ENCODE measurements around the gene KDM2A. TPM values are rescaled to one million over a fixed set of nuclear protein-coding genes. Genes with fewer than 3 reads are reported as not detected.

Gene KDM2A
- total RNA-seq, 3 donors from 2014 or later (not counting 1 experiment from before 2014, with no cell fraction given) = 268 to 312 (median 283) TPM

DNA sequence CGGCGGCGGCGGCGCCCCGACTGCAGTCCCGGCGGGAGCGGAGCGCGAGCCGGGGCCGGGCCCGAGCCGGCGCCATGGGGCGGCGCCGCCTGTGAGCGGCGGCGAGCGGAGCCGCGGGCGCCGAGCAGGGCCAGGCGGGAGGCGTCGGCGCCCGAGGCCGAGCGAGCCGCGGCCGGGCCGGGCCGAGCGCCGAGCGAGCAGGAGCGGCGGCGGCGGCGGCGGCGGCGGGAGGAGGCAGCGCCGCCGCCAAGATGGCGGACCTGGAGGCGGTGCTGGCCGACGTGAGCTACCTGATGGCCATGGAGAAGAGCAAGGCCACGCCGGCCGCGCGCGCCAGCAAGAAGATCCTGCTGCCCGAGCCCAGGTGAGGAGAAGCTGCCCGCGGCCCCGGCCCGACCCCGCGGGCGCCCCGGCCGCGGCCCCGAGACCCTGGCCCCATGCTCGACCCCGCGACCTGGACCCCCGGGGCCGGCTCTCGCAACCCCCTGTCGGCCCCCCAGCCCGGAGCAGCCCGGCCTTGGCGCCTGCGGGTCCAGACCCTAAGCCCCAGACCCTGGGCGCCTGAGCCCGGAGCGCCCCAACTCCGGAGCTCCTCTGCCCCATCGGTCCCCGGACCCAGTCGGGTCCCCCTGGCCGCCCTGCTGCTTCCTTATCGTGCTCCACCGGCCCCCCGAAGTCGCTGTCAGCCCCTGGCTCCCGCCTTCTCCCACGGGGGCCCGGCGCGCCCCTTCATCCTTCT is 147.6 kb downstream of the KDM2A start, which contains the start of gene GRK2:
GRK2 (plus strand) TSS at position 25 of the 739 bp plus-strand sequence; CDS start at position 252, 227 bp downstream.
- H3K27me3 ChIP-seq (ENCODE audit: control insufficient read depth, insufficient read depth, low read length) = no peaks in the 10 kb centered on the region
- intact Hi-C loops (cut with micrococcal nuclease) = loop anchor here (1.0 to 5.0 kb wide), 3 partner anchors 51 to 241 kb away; partner anchors contain the start of genes CDK2AP2, CLCF1 and PITPNM1
- ATAC-seq (peak; percentile 27 to 44 (median 33)), DNase-seq (peak in 1 of 2 donors; percentile 74)
- TF ChIP-seq, protein P1, sequence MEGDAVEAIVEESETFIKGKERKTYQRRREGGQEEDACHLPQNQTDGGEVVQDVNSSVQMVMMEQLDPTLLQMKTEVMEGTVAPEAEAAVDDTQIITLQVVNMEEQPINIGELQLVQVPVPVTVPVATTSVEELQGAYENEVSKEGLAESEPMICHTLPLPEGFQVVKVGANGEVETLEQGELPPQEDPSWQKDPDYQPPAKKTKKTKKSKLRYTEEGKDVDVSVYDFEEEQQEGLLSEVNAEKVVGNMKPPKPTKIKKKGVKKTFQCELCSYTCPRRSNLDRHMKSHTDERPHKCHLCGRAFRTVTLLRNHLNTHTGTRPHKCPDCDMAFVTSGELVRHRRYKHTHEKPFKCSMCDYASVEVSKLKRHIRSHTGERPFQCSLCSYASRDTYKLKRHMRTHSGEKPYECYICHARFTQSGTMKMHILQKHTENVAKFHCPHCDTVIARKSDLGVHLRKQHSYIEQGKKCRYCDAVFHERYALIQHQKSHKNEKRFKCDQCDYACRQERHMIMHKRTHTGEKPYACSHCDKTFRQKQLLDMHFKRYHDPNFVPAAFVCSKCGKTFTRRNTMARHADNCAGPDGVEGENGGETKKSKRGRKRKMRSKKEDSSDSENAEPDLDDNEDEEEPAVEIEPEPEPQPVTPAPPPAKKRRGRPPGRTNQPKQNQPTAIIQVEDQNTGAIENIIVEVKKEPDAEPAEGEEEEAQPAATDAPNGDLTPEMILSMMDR (IDR thresholded peaks at IDR 0.05) = no peak
- H3K9me3 Mint-ChIP-seq = no peaks in the 10 kb centered on the region
- H3K4me3 Mint-ChIP-seq = peak within 1 kb of the TSS; percentile 97
- H3K4me3 ChIP-seq (ENCODE audit: low read length) = peak within 1 kb of the TSS; percentile 91
- peak within 1 kb of the TSS; percentile 95 for H3K27ac ChIP-seq (ENCODE audit: low read length)
- peaks cover 75% of the 10 kb centered on the region for H3K4me1 ChIP-seq (ENCODE audit: control insufficient read depth, insufficient read depth, low read length)
- peaks cover 65 to 80% of the 10 kb centered on the region in 2 donors for H3K4me1 Mint-ChIP-seq
- peaks cover 18% of the 10 kb centered on the region for H3K36me3 ChIP-seq (ENCODE audit: control insufficient read depth, insufficient read depth, low read length)
- peak within 1 kb of the TSS; percentile 96 to 97 for H3K27ac Mint-ChIP-seq
- no peaks in the 10 kb centered on the region for H3K9me3 ChIP-seq (ENCODE audit: control insufficient read depth, insufficient read depth, low read length)
- WGBS (ENCODE audit: insufficient coverage) = under 1% methylated on average over 103 of the region's 103 CpGs
- peaks cover 0 to 3% of the 10 kb centered on the region in 2 donors for H3K27me3 Mint-ChIP-seq (ENCODE audit: low read depth in 2 of 2)
- no peaks in the 10 kb centered on the region for H3K36me3 Mint-ChIP-seq

DNA sequence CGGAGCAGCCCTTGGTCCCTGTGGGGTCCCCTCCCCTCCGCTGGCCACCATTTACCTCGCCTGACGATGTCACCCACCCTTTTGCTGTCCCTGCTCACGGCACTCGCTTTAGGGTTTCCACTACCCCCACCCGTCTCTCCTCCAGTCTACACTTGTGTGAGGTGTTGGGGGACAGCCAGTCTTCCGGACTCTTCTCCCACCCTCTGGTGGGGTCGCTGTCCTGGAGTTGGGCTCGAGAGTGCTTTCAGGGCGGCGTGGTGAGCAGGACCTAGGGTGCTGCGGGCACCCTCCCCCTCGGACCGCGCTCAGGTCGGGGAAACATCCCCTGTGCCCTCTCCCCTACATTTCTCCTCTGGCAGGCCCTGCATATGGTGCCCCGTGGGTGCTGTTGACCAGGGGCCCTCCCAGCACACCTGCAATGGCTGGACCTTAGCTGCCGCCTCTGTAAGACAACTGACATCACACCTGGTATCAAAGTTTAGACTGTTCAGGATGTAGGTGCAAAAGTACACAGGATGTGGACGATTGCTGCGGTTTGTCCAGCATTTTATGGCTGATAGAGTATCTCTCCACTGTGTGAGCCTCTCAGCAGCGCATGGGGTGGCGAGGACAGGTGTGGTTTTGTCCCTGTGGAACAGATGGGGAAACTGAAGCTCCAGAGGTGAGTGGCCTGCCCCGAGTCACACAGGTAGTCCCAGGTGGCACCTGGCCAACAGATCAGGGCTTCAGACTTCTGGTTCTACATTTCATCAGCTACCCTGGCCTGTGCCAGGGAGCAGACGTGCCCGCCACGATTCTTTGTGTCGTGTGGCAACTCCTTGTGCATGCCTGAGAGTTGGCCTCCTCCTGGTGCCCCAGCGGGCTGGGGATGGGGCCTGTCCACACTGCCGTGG is 148.4 kb downstream of the KDM2A start:
- H3K27ac Mint-ChIP-seq = peak overlapping the region; percentile 96 to 97
- peak overlapping the region; percentile 95 for H3K27ac ChIP-seq (ENCODE audit: low read length)
- WGBS (ENCODE audit: insufficient coverage) = under 1% methylated on average over 30 of the region's 30 CpGs
- H3K36me3 ChIP-seq (ENCODE audit: control insufficient read depth, insufficient read depth, low read length) = peaks cover 25% of the 10 kb centered on the region
- H3K9me3 ChIP-seq (ENCODE audit: control insufficient read depth, insufficient read depth, low read length) = no peaks in the 10 kb centered on the region
- peak overlapping the region; percentile 91 for H3K4me3 ChIP-seq (ENCODE audit: low read length)
- H3K4me1 Mint-ChIP-seq = peaks cover 66 to 82% of the 10 kb centered on the region in 2 donors
- no peaks in the 10 kb centered on the region for H3K27me3 Mint-ChIP-seq (ENCODE audit: low read depth in 2 of 2)
- H3K36me3 Mint-ChIP-seq = no peaks in the 10 kb centered on the region
- peak overlapping the region; percentile 97 for H3K4me3 Mint-ChIP-seq
- intact Hi-C loops (cut with micrococcal nuclease) = loop anchor here (1.0 to 5.0 kb wide), 6 partner anchors 10 to 240 kb away; partner anchors contain the start of genes CDK2AP2, CLCF1 and PITPNM1
- H3K27me3 ChIP-seq (ENCODE audit: control insufficient read depth, insufficient read depth, low read length) = no peaks in the 10 kb centered on the region
- TF ChIP-seq, protein P1 (IDR thresholded peaks at IDR 0.05) = no peak
- DNase-seq = peak; percentile 49 to 52
- peak; percentile 2 to 5 (median 3) for ATAC-seq
- no peaks in the 10 kb centered on the region for H3K9me3 Mint-ChIP-seq
- H3K4me1 ChIP-seq (ENCODE audit: control insufficient read depth, insufficient read depth, low read length) = peaks cover 75% of the 10 kb centered on the region

DNA sequence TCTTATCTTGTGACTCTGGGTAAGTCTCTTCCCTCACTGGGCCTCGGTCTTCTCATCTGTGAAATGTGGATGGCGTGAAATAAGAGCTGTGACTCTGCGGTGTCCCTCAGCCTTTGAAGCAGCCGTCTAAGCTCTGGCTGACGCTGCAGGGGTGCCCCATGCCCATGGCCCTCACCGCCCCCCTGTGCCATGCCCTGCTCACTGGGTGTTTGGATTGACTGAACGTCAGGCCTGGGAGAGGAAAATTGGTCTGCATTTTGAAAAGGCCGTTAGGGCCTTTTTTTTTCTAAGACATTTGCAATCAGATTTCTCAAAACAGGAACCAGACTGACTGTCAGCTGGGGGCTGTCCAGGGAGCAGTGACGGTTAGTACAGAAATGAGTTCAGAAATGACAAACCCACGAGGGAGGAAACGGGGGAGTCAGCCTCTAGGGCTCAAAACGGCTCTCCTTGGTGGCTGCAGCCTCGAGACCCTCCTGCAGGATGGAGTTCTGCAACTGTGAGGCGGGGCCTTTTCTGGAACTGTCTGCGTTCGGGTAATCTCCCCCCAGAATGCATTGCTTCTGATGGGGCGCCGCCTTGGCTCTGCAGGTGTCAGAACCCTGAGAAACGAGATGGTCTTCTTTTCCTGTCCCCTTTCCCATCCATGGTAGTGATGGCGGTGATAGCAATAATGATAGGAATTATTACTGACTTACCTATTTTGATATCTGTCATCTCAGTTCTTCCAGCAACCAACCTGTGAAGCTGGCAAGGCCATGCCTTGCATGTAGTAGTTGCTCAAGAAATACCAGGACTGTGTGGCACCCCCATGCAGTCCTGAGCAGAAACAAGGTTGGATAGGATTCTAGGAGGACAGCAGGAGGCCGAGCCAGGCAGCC is 149.3 kb downstream of the KDM2A start:
- Histone ChIP-seq H3K27me3 (ENCODE audit: control insufficient read depth, insufficient read depth, low read length) (no peaks in the 10 kb centered on the region), H3K27ac (ENCODE audit: low read length) (peak overlapping the region; percentile 95), H3K4me1 (ENCODE audit: control insufficient read depth, insufficient read depth, low read length) (peaks cover 75% of the 10 kb centered on the region), H3K4me3 (ENCODE audit: low read length) (peak overlapping the region; percentile 91), H3K9me3 (ENCODE audit: control insufficient read depth, insufficient read depth, low read length) (no peaks in the 10 kb centered on the region), H3K36me3 (ENCODE audit: control insufficient read depth, insufficient read depth, low read length) (peaks cover 34% of the 10 kb centered on the region)
- Mint-ChIP-seq H3K27me3 (ENCODE audit: low read depth in 2 of 2) (no peaks in the 10 kb centered on the region), H3K4me3 (peak overlapping the region; percentile 97), H3K27ac (peak overlapping the region; percentile 96 to 97), H3K4me1 (peaks cover 65 to 78% of the 10 kb centered on the region in 2 donors), H3K36me3 (no peaks in the 10 kb centered on the region), H3K9me3 (no peaks in the 10 kb centered on the region)
- DNase-seq (peak; percentile 69 to 84), ATAC-seq (peak; percentile 53 to 72 (median 68))
- TF ChIP-seq, protein P1 (IDR thresholded peaks at IDR 0.05) = no peak
- intact Hi-C loops (cut with micrococcal nuclease) = loop anchor here (1.0 to 5.0 kb wide), 5 partner anchors 9 to 239 kb away; partner anchors contain the start of genes CDK2AP2, CLCF1 and PITPNM1
- under 1% methylated on average over 19 of the region's 21 CpGs for WGBS (ENCODE audit: insufficient coverage)

All from natural killer cell (primary cell).